ENCODE measurements around the gene SMTNL1.

- TF ChIP-seq EZH2phosphoT487 (IDR thresholded peaks at IDR 0.05; ENCODE audit: borderline replicate concordance): no peak
- no peak for TF ChIP-seq CTCF (conservative IDR thresholded peaks at IDR 0.05; ENCODE audit: low read length)
Observed at GRCh38 chr11:57574061-57574460, 36.7 kb downstream of the SMTNL1 start.
